Activated CD4-positive, CD25-positive, alpha-beta regulatory T cell treated with anti-CD3 and anti-CD28 coated beads, Interleukin-2, amount 50 U/mL, for 24 hours (primary cell): ENCODE results near the gene DNAH9.

Source experiments
- ATAC-seq, 2 donors: fragments of 150-1000 bp; cut with Tn5 transposase; one replicate each; pipeline ENCODE4 v1.10.0; 2021; ENCODE audit warnings: mild to moderate bottlenecking in 1 of 2, moderate library complexity in 1 of 2

Gene DNAH9

GRCh38 chr17:11768981-11769380, 170.7 kb downstream of the DNAH9 start:
- ATAC-seq = no peak

- ATAC-seq = no peak
Observed at GRCh38 chr17:11772031-11772430, 173.8 kb downstream of the DNAH9 start.

- ATAC-seq = no peak
Observed at GRCh38 chr17:11779892-11780291, 181.6 kb downstream of the DNAH9 start.

DNA sequence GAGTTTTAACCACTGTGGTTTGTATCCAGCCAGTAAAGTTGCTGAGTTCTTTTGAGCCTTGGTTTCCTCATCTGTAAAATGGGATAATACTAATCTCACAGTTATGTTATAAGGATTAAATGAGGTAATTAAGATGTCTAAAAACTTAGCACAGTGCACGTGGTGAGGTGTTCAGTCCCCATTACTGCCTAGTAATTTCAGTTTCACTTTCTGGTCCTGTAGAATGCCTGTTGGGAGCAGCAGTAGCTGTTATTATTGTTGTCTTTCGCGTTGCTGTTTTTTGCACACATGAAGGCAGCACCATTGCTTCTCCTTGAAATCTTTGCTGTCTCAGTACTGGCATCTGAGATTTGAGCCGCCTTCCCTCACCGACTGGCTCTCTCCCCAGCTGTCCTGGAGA, 182.4 kb downstream of the DNAH9 start:
- ATAC-seq = no peak

DNA sequence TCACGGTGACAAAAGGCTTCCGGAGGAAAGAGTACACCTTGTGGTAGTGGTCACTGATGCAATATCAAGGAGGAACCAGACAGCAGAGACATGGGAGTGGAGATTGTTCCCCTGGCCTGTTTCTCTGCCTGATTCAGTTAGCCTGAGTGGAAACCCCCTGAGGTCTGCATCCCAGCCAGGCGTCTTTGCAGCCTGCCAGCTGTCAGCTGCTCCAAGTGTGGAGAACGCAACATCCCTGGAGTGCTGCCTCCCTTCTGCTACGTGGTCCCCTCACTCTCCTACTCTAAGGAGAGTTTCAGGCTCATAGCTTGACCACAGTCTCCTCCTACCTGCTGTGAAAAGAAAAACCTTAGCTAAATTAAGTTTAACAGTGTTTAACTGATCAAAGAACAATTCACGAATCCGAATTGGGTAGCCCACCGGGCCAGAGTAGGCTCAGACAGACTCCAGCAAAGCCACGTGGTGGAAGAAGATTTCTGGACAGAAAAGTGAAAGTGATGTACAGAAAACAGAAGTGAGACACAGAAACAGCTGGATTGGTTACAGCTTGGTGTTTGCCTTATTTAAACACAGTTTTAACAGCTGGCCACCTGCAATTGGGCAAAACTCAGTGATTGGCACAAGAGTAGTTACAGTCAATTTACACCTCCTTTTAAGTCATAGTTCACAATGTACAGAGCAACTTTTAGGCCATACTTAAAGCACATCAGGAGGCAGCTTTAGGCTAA, 188.6 kb downstream of the DNAH9 start:
- no peak for ATAC-seq

DNA sequence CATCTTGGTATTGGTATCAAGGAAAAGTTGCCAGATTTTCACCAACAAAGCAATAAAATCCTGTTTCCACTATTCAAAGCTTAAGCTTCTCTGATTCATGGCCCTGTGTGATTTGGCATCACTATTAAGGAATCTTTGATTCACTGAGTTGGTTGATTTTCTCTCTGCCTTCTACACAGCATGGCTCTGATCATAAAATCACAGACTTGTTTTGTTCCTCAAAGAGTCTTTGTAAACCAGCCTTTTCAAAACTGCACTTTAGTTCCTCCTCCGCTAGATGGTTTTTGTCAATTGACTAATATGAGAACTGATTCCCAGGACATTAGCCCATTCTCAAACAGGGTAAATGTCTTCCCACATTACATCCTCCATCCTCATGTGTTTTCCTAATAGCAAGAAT, 197.6 kb downstream of the DNAH9 start:
- ATAC-seq = no peak

GRCh38 chr17:11797803-11798202, 199.5 kb downstream of the DNAH9 start:
- ATAC-seq = no peak

DNA sequence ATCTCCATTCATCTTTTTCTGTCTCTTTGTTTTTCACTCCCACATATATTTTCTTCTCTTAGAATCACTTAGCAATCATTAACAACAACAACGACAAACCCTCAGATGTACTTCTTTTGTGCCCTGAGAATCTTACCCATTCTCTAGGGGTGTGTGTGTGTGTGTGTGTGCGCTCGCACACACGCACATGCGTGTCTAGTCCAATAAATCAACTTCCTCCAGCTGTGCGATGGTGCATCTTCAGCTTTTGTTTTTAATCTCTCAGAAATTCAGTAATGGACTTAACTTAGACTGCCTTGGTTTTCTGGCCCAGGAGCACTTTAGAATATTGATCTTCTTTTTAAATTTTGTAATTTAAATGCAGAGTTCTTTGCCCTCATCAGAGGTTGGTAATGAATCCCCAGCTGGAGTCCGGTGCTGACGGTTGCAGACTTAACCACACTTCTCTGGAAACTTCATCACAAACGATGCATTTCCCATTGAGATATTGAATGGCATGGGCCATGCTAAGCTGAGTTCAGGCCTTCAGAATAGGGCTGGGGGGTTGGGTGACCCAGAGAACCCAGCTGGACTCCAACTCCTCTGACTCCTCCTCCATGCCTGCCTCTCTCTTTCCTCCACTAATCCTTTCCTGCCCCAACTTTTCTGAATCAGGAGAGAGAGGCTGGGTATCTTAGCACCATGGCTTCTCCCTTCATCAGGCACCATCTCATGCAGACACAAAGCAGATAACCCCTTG, 205.1 kb downstream of the DNAH9 start:
- ATAC-seq = no peak

- no peak for ATAC-seq
Observed at GRCh38 chr17:11805138-11805537, 206.9 kb downstream of the DNAH9 start.

DNA sequence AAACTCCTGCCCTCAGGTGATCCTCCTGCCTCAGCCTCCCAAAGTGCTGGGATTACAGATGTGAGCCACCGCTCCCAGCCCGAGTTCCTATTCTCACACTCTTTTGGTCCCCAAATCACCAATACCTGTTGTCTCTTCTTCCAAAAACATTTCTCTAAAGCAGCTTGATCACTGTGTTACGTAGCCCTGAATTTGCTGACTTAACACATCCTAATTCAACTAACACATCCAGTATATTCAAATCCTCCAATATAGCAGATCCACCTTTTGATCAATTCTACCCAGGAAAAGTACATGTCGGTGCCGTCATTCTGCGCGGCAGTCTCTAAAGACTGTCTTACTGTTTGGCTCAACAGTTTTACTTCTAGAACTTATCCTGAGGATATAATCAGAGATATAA, 207.7 kb downstream of the DNAH9 start:
- no peak for ATAC-seq

DNA sequence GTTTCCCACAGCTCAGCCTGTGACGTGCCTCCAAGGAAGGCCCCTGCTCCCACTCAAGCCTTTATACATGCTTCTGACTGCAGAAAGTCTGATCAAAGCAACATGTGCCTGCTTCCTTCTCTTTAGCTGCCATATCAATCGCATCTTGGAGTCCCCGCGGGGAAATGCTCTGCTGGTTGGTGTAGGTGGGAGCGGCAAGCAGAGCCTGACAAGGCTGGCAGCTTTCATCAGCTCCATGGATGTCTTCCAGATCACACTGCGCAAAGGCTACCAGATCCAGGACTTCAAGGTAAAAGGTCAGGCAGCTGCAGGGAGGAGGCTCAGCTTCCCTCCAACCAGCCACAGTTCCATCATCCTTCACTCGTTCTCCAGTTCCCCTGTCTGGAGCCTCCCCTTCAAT, 209.3 kb downstream of the DNAH9 start:
- no peak for ATAC-seq

DNA sequence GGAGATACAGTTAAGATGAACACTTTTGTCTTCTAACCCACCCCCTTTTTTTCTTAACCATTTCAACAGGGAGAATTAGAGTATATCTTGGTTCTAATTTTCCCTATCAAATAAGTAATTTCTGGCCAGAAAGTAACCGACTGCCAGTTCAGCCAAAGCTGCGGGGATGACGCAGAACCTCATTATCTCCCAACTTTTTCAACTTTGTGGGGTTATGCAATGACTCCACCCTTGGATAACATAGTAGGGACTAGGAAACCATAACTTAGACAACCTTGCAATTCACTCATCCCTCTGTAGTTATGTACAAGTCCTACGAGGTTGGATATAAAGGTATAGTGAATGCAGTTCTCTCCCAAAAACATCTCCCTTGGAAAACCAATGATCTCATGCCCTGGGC, 215.0 kb downstream of the DNAH9 start:
- no peak for ATAC-seq

DNA sequence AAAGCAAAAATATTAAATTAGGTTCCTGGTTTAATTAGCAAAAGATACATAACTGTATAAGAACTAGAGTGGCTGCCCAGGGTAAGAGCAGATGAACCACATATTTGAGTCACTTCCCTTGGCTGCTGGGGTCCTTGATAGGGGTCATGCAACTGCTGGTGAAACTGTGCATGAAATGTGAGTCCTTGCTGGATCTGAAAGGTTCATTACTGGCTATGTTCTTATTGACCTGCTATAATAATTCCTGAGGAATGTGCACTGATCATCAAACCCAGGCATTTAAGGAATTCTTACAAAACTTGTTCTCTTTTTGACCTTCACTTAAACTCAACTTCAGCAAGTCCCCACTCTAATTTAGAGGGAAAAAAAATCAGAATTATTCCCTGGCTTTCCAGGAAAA, 215.6 kb downstream of the DNAH9 start:
- ATAC-seq = no peak

DNA sequence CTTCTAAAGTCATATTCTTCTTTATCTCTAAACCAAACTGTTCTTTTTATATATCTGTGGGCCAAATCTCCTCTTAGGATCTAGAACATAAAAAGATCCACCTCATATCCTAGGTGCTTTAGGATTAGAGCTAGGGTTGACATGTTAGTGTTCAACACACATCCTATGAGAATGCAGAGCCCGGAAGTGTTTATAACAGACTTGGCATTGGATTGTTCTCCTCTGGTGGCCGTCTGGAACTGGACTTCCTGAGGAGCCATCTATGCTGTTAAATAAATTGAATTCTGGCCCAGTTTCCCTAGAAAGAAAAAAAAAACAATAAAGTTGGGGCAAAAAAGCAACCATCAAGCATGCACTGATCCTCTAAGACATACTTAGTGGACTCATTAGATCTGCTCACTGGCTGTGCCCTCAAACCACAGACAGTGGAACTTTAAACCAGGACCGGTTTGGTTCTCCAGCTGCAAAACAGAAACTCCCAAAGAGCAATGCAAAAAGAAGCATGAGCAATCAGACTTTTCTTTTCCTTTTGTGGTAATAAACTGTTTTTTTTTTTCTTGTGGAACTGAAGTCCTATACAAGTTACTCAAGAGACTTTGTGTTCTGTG, 216.5 kb downstream of the DNAH9 start:
- no peak for ATAC-seq

DNA sequence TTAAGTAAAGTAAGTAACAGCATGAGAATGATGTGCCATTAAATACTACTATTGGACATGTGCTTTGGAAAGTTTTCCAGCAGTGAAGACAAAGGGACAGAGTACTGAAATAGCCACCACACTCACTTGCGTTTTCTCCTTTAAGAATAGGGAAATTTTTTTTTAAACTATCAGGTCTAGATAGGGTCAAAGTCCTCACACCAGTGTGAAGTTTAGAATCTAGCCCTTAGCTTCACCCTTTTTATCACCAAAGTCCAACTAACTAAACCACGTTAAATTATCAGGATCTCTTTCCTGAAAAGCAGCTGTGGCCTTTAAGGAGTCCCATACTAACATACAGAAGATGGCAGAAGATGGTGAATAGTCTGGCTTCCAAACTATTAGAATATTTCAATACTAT, 218.1 kb downstream of the DNAH9 start:
- no peak for ATAC-seq

GRCh38 chr17:11823862-11824261, 225.6 kb downstream of the DNAH9 start:
- no peak for ATAC-seq

GRCh38 chr17:11825572-11826209, 227.4 kb downstream of the DNAH9 start:
- no peak for ATAC-seq

DNA sequence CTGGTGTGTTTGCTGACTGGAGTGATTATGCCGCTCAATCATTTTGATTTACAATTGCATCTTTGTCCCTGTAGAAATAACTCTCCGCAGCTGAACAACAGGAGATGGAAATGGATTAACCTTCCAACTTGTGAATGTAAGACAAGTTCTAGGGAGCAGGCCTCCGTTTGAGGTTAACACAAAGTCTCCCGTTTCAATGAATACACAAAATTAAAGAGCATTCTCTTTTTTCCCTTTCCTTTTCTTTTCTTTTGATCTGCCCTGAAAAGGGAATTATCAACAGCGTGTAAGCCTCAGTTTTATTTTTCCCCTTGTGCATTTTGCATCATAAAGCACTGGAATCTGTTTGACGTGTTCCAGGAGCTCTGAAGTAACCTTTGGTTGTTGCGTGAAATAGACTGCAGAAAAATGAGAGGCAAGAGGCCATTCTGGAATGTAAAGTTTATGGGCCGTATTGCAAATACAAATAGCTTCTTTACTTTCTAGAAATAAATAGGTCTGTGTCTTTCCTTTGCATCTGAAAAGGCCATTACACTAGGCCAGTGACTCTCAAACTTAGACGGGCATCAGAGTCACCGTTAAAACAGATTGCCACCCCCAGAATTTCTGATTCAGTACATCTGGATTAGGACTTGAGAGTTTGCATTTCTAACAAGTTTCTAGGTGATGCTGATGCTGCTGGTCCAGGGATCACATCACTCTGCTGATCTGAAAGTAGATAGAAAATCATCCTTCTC, 234.3 kb downstream of the DNAH9 start:
- no peak for ATAC-seq

DNA sequence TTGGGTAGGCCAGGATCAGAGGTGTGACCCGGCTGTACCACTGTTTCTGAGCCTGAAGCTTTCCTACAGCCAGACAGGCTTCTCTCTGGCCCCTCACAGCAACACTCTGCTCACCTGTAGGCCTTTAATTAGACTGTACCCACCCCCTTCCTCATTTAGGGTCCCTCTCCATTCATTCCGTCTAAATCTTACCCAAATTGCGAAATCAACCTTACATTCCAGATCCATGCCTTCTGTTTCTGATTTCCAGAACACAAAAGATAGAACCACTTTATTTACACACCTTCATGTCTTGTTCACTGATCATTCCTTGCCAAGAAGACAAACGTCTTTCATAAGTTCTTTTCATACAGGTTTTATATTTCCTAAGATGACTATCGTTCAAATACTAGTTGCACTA, 238.2 kb downstream of the DNAH9 start:
- ATAC-seq = no peak

GRCh38 chr17:11840052-11840451, 241.8 kb downstream of the DNAH9 start:
- ATAC-seq = no peak

DNA sequence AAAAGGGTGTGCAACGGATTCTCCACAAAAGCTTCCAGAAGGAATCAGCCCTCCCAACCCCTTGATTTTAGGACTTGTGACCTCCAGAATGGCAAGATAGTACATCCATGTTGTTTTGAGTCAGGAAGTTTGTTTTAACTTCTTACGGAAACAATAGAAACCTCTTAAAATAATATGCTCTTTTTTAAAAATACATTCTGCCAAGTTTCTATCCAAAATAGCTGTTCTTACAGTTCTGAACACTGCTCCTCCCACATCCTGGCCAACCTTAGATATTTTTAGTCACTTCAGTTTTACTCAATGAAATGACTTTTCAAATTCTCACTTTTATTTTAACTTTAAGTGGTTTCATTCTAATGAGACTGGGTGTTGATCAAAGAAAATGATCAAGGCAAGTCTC, 242.6 kb downstream of the DNAH9 start:
- no peak for ATAC-seq

DNA sequence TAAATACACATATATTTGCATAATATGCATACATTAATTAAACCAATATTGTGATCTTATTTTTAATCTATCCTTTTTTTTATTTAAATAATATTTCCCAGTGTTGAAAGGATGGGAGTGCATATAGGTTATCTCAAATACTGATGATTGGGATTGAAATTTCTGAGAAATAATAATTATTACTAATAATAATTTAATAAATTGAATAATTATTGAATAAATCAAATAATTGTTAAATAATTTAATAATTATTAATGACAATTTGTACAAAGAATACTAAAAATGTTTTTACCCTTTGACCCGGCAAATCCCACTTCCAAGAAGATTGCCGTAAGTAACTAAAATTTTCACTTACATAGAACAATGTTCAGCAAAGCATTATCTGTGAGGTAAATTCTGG, 250.1 kb downstream of the DNAH9 start:
- no peak for ATAC-seq

DNA sequence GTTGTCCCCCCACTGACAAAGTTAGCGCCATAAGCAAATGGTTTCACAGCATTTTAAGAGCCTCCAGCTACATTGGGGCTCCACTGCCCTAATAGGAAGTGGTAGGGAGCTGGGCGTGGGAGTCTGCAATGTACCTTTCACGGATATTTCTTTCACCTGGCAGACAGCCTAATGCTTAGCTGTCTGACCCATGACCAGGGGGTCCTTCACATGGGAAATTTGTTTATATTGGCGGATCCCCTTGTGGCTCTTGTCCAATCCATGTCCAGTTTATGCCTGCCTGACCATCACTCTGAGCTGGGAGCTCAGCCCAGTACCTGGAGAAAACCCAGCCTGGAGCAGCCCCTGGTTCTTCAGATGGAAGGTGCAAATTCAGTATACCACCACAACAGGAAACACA, 254.0 kb downstream of the DNAH9 start:
- ATAC-seq = no peak
